Left lobe of liver (tissue), 2 donors: ENCODE data around the gene PRKCSH. TPM values are rescaled to one million over a fixed set of nuclear protein-coding genes. Genes with fewer than 3 reads are reported as not detected.
"Not testable (repeated sequence)": the region's sequence is repeated elsewhere in the genome, so short reads cannot be mapped to it uniquely, and the experiment has no call there.

Experiments used
- ATAC-seq: fragments of 200-7000 bp; cut with Tn5 transposase; one replicate; pipeline ENCODE4 v1.9.1; 2020; ENCODE audit warnings: mild to moderate bottlenecking, moderate library complexity
- DNase-seq: peaks from one replicate; pipeline ENCODE4 v3.0.0-alpha.2; 2020; ENCODE audit warnings: low spot score
- total RNA-seq: library from RNA; stranded (reverse); gene quantifications from one replicate; pipeline ENCODE4 v1.2.1, GENCODE V29; 2021
- donor health status: DM: no; HTN: no; CAD: no; lungs with moderate emphysema.
- donor health status: DM: no; HTN: yes; CAD: no.

Gene PRKCSH
- total RNA-seq, 1 donor from 2014 or later = 218 TPM

- DNase-seq (no peak), ATAC-seq (no peak)
Observed at GRCh38 chr19:11448410-11448809, 13.0 kb downstream of the PRKCSH start.

- ATAC-seq (no peak), DNase-seq (no peak)
Observed at GRCh38 chr19:11448923-11449554, 13.6 kb downstream of the PRKCSH start.

- ATAC-seq = no peak
- no peak for DNase-seq
Observed at GRCh38 chr19:11450570-11451326, 15.3 kb downstream of the PRKCSH start.

- DNase-seq (no peak), ATAC-seq (no peak)
Observed at GRCh38 chr19:11451327-11451870, 16.0 kb downstream of the PRKCSH start.

- ATAC-seq (no peak), DNase-seq (no peak)
Observed at GRCh38 chr19:11451871-11452619, 16.6 kb downstream of the PRKCSH start.

GRCh38 chr19:11452620-11453310 lies 17.3 kb downstream of the PRKCSH start:
- DNase-seq = no peak
- no peak for ATAC-seq

GRCh38 chr19:11453468-11454341 lies 18.3 kb downstream of the PRKCSH start:
- no peak for DNase-seq
- no peak for ATAC-seq

- not testable (repeated sequence) for DNase-seq
Observed at GRCh38 chr19:11455233-11455554, 19.8 kb downstream of the PRKCSH start.

GRCh38 chr19:11456659-11457058 lies 21.2 kb downstream of the PRKCSH start:
- no peak for DNase-seq
- ATAC-seq = no peak

More at GRCh38 chr19:11455233-11455554, 19.8 kb downstream of the PRKCSH start:
- ATAC-seq = not testable (repeated sequence)

GRCh38 chr19:11457115-11457514 lies 21.7 kb downstream of the PRKCSH start:
- no peak for DNase-seq
- ATAC-seq = no peak

GRCh38 chr19:11457831-11458230 lies 22.4 kb downstream of the PRKCSH start:
- DNase-seq (no peak), ATAC-seq (no peak)

- no peak for DNase-seq
- ATAC-seq = no peak
Observed at GRCh38 chr19:11458236-11458900, 22.9 kb downstream of the PRKCSH start.

GRCh38 chr19:11458912-11459311 lies 23.5 kb downstream of the PRKCSH start:
- DNase-seq, ATAC-seq: not testable (repeated sequence)

GRCh38 chr19:11460207-11460606 lies 24.8 kb downstream of the PRKCSH start:
- DNase-seq (no peak), ATAC-seq (no peak)

- no peak for ATAC-seq
- DNase-seq = no peak
Observed at GRCh38 chr19:11461453-11461852, 26.0 kb downstream of the PRKCSH start.

GRCh38 chr19:11463391-11463790 lies 28.0 kb downstream of the PRKCSH start:
- ATAC-seq (no peak), DNase-seq (no peak)

- DNase-seq (no peak), ATAC-seq (no peak)
Observed at GRCh38 chr19:11464333-11465265, 29.2 kb downstream of the PRKCSH start.

- ATAC-seq = no peak
- no peak for DNase-seq
Observed at GRCh38 chr19:11465600-11465999, 30.2 kb downstream of the PRKCSH start.
